HG03565 (cell line): ENCODE data around the gene SLC11A2.
"Not testable (repeated sequence)": the region's sequence is repeated elsewhere in the genome, so short reads cannot be mapped to it uniquely, and the experiment has no call there.

Experiments
- ATAC-seq: cut with Tn5 transposase; IDR thresholded peaks from one replicate; pipeline ENCODE4 v1.9.1; 2021; ENCODE audit warnings: mild to moderate bottlenecking, moderate library complexity; ENCODE audit not compliant: unreplicated experiment

The SLC11A2 gene

DNA sequence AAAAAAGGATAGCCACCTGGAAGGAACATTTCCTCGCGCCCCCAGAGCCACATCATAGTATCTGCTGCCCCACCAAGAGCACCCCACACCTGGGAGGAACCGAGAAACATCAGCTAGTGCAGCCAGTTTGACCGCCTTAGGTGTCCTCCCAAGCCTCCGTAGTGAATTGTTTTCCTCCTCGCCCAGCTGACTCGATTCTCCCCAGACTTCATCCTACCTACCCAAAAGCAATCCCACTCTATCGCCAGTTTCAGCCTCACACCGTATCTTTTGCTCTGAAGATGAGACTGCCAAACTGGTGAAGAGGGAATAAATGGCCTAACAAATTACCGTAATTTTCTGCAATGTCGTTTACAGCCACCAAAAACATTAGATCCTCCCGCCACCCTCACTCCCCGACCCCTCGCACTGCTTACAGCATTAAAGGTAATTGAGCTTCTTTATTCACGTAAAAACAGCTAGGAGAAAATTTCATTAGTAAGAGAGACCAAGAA is 1.2 kb upstream of the SLC11A2 start:
- ATAC-seq: no peak

DNA sequence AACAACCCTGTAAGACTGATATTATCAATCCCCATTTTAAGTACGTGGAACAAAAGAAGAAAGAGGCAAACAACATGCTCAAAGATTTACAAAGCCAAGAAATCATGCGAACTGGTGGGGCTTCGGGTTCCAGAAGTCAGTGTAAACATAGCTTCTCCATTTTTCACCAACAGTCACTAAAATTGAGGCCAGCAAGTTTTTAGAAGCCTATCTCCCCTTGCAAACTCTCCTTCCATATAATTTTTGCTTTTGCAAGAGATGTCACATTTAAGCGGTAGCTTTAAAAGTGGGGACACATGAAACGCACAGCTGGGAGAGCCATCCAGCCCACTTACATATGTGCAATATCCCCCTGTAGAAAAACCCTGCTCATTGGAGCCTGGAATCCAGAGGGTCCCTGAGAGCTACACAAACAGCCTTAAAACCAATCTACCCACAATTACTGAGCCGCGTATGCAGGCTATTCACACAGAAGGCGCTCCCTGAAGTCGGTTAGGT is 797 bp downstream of the SLC11A2 start:
- no peak for ATAC-seq

DNA sequence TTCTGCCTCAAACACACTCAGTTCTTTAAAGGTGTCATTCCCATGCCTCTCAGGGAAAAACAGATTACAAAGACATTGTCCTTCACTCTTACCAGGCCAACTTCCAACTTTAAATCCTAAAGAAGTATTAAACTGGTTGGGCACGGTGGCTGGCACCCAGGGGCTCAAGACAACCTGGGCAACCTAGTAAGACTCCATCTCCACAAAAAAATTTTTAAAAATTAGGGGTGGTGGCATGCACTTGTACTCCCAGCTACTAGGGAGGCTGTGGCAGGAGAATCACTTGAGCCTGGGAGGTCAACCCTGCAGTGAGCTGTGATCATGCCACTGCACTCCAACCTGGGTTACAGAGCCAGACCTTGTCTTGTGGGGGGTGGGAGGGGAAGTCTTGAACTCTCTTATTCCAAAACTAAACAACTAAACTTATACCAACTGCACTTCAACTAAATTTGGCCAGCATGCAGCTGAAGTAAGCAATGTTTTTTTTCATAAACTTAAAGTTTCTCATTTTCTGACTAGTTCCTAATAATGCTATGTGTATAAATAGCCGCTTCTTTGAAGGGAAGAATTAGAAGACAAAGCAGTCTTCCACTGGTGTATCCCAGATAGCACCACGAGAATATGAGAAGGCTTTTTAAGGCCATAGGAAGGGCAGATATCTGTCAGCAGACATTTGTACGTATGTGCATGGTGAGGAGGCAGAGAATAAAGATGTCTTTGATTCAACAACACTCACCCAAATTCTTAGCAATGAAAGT is 2.4 kb downstream of the SLC11A2 start:
- no peak for ATAC-seq

DNA sequence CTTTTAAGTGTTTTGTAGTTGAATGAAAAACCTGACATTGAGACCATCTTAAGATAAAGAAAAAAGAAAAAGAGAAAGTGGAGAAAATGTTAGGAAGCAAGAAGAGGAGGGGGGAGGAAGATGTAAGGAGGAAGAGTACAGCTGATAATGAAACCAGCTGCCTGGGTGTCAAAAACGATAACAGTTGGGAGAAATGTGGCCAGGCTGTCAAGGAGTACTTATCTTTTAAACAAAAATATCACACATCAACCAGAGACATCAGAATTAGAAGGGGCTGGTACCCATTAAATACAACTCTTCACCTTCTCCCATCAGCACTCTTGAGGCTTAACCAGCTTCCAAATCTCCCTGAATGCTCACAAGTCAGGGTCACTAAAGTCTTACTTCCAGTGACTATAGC is 4.5 kb downstream of the SLC11A2 start:
- no peak for ATAC-seq

DNA sequence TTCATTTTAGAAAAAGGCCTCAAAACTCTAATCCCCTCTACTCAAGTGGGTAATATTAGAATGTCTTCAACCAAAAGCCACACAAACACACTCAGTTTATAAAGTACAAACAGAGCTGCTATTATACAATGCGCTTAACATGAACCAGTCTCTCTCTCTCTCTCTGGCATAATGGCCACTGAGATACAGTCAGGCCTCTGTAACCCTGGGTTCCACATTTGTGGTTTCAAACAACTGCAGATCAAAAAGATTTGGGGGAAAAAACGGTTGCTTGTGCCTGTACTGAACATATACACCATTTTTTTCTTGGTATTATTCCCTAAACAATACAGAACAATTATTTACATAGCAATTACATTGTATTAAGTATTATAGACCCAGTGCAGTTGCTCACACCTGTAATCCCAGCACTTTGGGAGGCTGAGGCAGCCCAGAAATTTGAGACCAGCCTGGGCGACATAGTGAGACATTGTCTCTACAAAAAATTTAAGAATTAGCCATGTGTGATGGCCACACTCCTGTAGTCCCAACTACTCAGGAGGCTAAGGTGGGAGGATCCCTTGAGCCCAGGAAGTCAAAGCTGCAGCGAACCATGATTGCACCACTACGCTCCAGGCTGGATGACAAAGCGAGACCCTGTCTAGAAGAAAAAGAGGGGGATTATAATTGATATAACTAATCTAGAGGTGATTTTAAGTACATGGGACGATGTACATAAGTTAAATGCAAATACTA is 5.6 kb downstream of the SLC11A2 start:
- ATAC-seq: no peak

DNA sequence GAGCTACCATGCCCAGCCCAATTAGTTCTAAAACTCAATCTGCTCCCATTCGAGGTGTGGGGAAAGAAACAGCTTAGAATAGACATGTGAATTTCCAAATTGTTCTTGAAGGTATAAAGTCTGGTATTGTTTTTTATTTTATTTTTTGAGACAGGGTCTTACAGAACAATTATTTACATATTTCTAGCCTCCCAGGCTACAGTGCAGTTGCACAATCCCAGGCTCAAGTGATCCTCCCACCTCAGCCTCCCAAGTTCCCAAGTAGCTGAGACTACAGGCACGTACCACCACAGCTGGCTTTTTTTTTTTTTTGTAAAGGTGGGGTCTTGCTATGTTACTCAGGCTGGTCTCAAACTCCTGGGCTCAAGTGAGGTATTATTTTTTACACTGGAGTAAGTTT is 6.3 kb downstream of the SLC11A2 start:
- ATAC-seq: no peak

DNA sequence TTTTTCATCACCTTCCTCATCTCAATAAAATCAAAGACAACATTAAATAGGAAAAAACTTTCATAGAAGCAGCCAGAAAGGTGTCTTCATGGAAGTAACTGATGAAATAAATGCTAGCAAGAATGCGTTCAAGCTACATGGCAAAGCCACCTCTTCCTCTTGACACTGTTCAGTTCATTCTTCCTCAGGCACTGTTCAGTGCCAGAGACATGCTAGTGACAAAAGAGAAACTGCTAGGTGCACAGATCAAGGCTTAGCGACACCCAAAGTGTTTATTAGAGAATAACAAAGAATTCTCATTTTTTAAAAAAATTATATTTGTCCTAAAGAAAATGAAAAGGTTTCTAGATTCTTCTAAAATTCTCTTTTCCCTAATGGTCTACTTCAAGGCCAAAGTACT is 7.2 kb downstream of the SLC11A2 start:
- ATAC-seq: no peak

DNA sequence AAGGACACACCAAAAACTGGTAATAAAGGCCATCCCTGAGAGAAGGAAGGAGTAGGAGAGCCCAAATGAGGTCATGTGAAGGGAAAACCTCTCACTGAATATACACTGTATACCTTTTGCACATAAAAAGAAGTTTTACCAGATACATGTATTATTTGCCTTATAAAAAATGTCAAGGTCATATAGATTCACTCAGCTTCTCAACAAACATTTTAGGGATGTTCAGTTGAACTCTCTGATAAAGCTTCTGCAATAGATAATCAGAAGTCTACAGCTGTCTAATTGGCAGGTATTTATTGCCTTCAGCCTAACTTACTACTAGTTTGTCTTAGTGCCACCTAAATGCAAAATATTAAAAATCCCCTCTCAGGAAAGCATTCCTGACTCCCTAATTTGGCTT is 8.7 kb downstream of the SLC11A2 start:
- ATAC-seq: no peak

DNA sequence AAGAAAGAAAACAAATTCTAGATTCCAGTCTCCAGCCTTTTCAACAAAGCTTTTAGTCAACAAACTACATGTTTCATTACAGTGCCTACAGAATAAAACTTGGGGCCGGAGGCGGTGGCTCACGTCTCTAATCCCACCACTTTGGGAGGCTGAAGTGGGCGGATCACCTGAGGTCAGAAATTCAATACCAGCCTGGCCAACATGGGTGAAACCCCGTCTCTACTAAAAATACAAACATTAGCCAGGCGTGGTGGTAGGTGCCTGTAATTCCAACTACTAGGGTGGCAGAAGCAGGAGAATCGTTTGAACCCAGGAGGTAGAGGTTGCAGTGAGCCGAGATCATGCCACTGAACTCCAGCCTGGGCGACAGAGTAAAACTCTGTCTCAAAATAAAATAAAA is 11.7 kb downstream of the SLC11A2 start:
- ATAC-seq: not testable (repeated sequence)

DNA sequence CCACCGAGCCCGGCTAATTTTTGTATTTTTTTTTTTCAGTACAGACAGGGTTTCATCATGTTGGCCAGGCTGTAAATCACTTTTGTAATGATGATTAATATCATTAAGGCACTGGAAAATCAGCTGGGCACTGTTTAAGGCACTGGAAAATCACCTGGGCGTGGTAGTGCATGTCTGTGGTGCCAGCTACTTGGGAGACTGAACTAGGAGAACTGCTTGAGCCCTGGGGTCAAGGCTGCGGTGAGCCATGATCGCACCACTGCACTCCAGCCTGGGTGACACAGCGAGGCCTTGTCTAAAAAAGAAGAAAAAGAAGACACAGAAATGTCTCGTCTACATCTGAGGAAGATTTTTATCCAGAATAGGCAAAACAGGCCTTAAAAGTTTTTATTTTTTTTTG is 12.7 kb downstream of the SLC11A2 start:
- no peak for ATAC-seq

DNA sequence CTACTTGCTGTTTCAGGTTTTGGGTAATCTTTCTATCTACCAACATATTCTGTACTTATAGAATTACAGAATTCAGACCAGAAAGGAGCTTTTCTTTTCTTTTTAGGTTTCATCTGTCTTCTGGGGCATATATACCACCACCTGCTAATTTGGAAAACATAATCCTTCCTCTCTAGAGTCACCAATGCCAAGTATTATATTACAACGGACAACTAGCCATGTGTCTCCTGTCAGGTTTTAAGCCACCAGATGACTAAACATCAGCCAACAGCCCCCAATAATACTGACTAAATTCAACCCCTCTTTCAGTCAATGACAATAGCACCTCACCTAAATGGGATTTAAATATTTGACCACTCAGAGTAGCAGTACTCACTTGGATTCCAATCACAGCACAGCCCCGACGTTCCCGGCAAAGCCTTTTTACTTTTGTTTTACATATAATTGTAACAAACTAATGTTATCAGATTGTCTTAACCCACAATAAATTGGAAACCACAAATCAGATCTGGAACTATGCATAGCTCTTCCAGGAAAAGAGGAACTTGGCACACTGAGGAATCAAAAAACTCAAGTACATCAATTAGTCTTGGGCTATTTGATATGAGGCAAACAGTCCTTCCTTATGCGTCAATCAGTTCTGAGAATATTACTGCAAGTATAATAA is 13.5 kb downstream of the SLC11A2 start:
- ATAC-seq: no peak

DNA sequence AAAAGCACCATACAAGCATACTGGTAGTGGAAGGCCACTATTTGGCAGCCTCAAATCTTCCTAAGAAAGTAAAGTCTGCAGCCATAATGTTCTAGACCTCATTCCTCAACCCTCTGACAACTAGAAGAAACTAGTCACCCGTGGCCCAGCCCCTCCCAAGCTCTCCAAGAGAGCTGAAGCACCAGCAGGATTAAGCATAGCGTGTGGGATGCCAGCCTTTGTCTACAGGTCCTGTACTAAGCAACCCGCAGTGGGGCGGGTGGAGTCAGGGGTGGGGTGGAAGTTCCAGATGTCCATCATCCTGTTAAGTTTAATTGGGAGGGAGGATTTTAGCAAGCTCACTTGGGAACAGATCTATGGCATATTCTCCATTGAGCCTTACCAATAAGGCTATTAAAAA is 14.2 kb downstream of the SLC11A2 start:
- ATAC-seq: no peak

DNA sequence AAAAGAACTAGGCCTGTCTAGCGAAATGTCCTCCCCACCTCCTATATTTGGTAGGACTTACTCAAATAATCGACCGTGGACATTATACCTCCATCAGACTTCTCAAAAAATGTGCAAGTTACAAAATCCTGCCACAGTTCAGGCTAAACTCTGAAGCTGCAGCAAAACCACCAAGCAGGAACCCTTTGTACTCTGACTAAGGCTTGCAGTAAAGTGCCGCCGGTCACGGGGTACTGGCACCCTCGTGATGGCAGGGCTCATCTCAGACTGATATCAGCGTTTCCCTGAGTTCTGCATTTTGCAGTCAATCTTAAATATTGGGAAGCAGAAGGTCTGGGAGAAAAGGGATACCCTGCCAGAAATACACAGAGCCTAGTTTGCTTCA is 17.1 kb downstream of the SLC11A2 start:
- ATAC-seq: no peak

DNA sequence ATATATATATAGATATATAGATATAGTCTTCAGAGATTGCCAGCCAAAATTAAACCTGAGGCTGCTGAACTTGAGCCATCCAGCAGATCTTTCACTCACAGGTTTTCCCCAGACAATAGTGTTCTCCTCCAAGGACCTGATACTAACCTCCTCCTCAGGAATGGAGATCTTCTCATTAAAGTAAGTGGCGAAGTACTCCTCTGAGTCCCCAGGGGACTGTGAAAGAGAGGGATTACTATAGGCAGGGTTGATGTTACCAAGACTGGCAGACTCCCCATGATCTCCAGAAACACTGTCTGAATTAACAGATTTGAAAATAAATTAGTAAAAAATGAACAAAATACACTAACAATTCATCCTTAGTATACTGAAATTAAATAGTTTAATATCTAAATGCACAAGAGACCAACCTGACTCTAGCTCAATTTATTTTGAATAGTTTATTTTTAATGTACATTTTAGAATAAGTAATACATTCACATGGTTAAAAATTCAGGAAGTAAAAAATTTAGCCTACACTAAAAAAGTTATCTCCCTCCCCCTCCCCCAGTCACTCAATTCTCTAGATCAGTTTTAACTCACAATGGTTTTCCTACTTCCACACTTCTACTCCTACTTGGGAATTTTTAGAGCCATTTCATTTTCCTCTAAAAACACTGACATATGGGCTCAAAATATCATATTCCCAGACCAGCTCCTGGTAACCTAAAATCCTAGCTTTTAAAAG is 17.7 kb downstream of the SLC11A2 start:
- ATAC-seq: no peak

DNA sequence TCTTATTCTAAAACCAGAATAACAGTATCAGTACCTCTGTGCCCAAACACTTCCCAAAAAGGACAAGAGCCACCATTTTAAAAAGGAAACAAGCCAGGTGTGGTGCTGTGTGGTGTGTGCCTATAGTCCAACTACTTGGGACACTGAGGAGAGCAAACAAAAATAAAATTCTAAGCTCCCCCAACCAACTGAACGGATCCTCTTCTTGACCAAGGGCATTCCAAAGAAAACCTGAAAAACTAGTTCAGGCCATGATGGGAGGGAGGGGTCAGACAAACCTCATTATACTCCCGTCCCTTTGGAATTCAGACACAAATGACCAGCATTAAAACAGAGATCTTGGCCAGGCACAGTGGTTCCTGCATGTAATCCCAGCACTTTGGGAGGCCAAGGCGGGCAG is 20.5 kb downstream of the SLC11A2 start:
- ATAC-seq: no peak

DNA sequence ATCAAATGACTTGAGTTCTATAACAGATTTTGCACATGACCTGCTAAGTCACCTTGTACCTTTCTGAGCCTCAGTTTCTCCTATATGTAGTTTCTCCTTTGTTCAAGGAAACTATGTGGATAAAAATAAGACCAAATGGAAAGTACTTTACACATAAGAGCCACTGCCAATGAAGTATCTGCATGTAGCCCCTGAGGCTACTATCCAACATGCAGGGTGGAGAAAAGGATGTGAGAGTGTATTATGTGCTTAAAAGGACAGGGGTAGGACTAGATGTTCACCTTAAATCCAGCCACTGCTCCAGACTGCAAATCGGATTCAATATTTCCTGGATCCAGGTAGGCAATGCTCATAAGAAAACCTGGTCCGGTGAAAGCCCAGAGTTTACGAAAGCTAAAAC is 21.2 kb downstream of the SLC11A2 start:
- ATAC-seq: no peak

DNA sequence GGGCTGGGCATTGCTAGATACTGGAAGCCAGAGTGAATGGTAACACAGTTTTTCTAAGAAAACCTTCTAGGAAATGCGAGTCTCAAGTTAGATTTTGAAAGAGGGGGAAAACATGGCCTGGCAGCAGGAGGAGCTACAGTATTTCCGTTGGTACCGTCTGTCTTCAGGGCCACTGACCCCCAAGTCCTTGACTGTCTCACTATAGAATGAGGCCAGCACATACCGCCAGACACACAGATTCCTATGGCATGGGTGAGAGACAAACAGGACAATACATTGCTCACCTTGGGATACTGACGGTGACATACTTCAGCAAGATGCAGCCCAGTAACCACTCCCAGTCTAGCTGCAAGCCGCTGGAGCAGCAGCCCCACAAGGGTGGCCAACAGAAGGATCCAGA is 21.7 kb downstream of the SLC11A2 start:
- no peak for ATAC-seq

DNA sequence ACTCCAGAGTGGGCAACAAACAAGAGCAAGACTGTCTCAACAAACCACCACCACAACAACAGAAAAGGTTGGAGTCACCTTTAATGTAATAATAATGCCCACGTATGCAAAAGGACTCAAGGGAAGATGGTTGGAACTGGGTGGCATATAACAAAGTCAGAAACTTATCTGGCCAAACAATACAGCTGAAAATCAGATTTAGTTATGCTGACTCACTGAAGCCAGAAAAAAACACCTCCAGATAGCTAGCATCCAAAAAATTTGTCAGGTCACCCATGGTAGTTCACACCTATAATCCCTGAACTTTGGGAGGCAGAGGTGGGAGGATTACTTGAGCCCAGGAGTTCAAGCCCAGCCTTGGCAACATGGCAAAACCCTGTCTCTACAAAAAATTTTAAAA is 24.4 kb downstream of the SLC11A2 start:
- ATAC-seq: no peak

DNA sequence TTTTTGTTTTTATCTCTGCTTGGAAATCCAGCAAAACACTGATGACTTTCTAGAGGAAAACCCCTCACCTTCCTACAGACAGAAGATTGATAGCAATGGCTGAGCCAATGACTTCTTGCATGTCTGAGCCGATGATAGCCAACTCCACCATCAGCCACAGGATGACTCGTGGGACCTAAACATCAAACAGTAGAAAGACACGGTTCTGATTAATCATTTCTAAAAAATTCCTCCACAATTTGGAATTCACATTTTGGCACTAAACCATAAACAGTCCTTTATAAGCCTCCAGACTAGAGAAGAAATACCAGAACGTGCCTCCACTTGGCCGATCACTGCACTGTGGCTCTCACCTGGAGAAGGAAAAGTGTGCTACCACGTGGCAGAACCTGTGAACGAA is 25.9 kb downstream of the SLC11A2 start:
- no peak for ATAC-seq

DNA sequence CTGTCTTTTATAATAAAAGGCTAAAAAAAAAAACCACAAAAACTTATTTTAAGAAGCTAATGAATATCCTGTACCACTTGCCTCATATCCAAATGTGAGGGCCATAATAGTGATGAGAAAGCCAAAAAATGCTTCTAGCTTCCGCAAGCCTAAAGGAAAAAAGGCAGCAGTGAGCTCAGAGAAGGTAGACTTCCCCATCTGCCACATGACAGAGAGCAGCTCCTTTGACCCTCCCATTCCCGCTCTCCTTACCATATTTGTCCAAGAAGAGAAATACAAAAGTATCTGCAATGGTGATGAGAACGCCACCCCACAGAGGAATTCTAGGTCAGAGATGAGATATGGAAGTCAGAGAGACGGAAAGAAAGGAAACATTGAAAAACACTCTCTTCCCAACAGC is 27.1 kb downstream of the SLC11A2 start:
- no peak for ATAC-seq

DNA sequence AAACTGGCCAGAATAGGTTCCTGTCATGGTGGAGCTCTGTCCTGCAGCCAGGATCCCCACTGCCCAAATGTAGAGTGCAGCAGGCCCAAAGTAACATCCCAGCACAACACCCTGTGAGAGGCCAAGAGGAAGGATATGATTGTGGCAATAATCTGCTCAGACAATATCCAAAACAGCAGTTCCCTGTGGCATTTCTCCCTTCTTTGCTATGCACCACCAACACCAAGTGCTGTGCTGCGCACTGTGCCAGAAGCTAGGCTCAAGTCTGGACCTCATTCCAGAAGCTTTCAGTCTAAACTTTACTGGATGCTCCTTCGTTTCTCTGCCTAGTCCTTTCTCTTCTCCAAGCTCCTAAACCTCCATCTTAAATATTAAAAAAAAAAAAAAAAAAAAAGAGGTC is 33.4 kb downstream of the SLC11A2 start:
- no peak for ATAC-seq
